CD4-positive, alpha-beta memory T cell (primary cell): ENCODE measurements around the gene CMTM8. TPM values are rescaled to one million over a fixed set of nuclear protein-coding genes. Genes with fewer than 3 reads are reported as not detected.
A peak's percentile ranks its signal among the peaks of the same experiment; 100 is the strongest.

ENCODE experiments used
- CTCF ChIA-PET: fragments of 350-600 bp; sonication (Branson Sonifier 250); formaldehyde crosslinking; loops from one replicate; lab custom pipeline; 2021; ENCODE audit warnings: inconsistent platforms; ENCODE audit not compliant: partially characterized antibody; lab: Charles Lee
- POLR2A ChIA-PET: fragments of 350-600 bp; sonication (Branson Sonifier 250); formaldehyde crosslinking; loops from one replicate; lab custom pipeline; 2021; ENCODE audit not compliant: partially characterized antibody; lab: Charles Lee
- DNase-seq, 5 donors: peaks; one replicate each; pipeline versions ENCODE4 v3.0.0 to v3.0.0-alpha.2; 2020 to 2022; ENCODE audit warnings: mixed read lengths in 1 of 5
- H3K27ac ChIP-seq: one replicate; pipeline ENCODE4 v1.7.0; 2013; ENCODE audit warnings: low read depth, low read length
- H3K27me3 ChIP-seq: 2 replicates; pipeline ENCODE4 v1.7.0; 2013; ENCODE audit warnings: mild to moderate bottlenecking, low read length, moderate library complexity; ENCODE audit not compliant: insufficient read depth
- H3K36me3 ChIP-seq: 2 replicates; pipeline ENCODE4 v1.7.0; 2013; ENCODE audit warnings: mild to moderate bottlenecking, low read length, moderate library complexity; ENCODE audit not compliant: insufficient read depth
- H3K4me1 ChIP-seq: 2 replicates; pipeline ENCODE4 v1.7.0; 2013; ENCODE audit warnings: mild to moderate bottlenecking, low read length, moderate library complexity; ENCODE audit not compliant: insufficient read depth
- H3K4me3 ChIP-seq, 2 donors: one replicate each; pipeline ENCODE4 v1.7.0; 2013; ENCODE audit warnings: low read length in 2 of 2, mild to moderate bottlenecking in 1 of 2
- H3K9me3 ChIP-seq, 2 donors: one replicate each; pipeline ENCODE4 v1.7.0; 2013; ENCODE audit warnings: low read length in 2 of 2, control low read depth in 1 of 2; ENCODE audit not compliant: control insufficient read depth in 1 of 2
- H3K27ac Mint-ChIP-seq, 7 donors: one replicate each; pipeline ENCODE4 v1.8.0; 2020 to 2021; ENCODE audit warnings: mixed read lengths in 7 of 7, mild to moderate bottlenecking in 6 of 7, inconsistent platforms in 3 of 7, moderate library complexity in 3 of 7
- H3K27me3 Mint-ChIP-seq, 2 donors: one replicate each; pipeline ENCODE4 v1.8.0; 2020 to 2021; ENCODE audit warnings: mixed read lengths in 2 of 2
- H3K36me3 Mint-ChIP-seq, 2 donors: one replicate each; pipeline ENCODE4 v1.8.0; 2020 to 2021; ENCODE audit warnings: mixed read lengths in 2 of 2, inconsistent platforms in 1 of 2, mild to moderate bottlenecking in 1 of 2
- H3K4me1 Mint-ChIP-seq, 4 donors: one replicate each; pipeline ENCODE4 v1.8.0; 2020 to 2021; ENCODE audit warnings: mixed read lengths in 4 of 4, mild to moderate bottlenecking in 1 of 4
- H3K4me3 Mint-ChIP-seq, 8 donors: one replicate each; pipeline ENCODE4 v1.8.0; 2020 to 2021; ENCODE audit warnings: mixed read lengths in 8 of 8, mild to moderate bottlenecking in 7 of 8, moderate library complexity in 6 of 8, inconsistent platforms in 3 of 8
- H3K9me3 Mint-ChIP-seq, 8 donors: one replicate each; pipeline ENCODE4 v1.8.0; 2020 to 2021; ENCODE audit warnings: mixed read lengths in 8 of 8, mild to moderate bottlenecking in 5 of 8, inconsistent platforms in 3 of 8, moderate library complexity in 1 of 8
- intact Hi-C: fragments of 100-400 bp; cut with micrococcal nuclease; formaldehyde crosslinking; loops from one replicate; pipeline ENCODE4 v1.15.1; 2023
- polyA plus RNA-seq, 2 donors: library from polyadenylated mRNA; unstranded; fragments of 300-500 nt; fragmentation: Illumina TruSeq; gene quantifications; one replicate each; pipeline ENCODE4 v1.2.3, GENCODE V29; 2021
- total RNA-seq, 2 experiments: library from RNA; stranded (reverse); gene quantifications; one replicate each; pipeline ENCODE4 v1.2.3, GENCODE V29; 2021

Gene CMTM8
- total and polyA plus RNA-seq, 4 experiments from 2014 or later = 11.9 to 17.8 (median 14.8) TPM

- no peak overlapping the region for H3K4me3 ChIP-seq
- POLR2A ChIA-PET = interaction anchor here (0.9 to 4.3 kb wide), 10 partner anchors 16 to 94 kb away, joined by 3 to 27 read pairs (median 5); partner anchors contain the start of gene CMTM7
Observed at GRCh38 chr3:32374788-32375595, 136.5 kb downstream of the CMTM8 start.

GRCh38 chr3:32375596-32375930 is 137.1 kb downstream of the CMTM8 start:
- H3K27ac Mint-ChIP-seq = peak overlapping the region in 1 of 7 donors; percentile 18
- Histone ChIP-seq H3K9me3 (no peaks in the 10 kb centered on the region), H3K36me3 (no peaks in the 10 kb centered on the region), H3K4me1 (peaks cover 21% of the 10 kb centered on the region), H3K27me3 (no peaks in the 10 kb centered on the region), H3K4me3 (no peak overlapping the region), H3K27ac (no peak overlapping the region)
- no peaks in the 10 kb centered on the region for H3K36me3 Mint-ChIP-seq
- H3K27me3 Mint-ChIP-seq = no peaks in the 10 kb centered on the region
- intact Hi-C loops = loop anchor here (1.0 kb wide), 5 partner anchors 16 to 197 kb away; partner anchors contain the start of gene CMTM7
- H3K9me3 Mint-ChIP-seq = no peaks in the 10 kb centered on the region
- CTCF ChIA-PET = interaction anchor here (0.5 to 7.7 kb wide), 38 partner anchors 8 to 736 kb away, joined by 3 to 221 read pairs (median 5); partner anchors contain the start of gene CMTM7
- H3K4me3 Mint-ChIP-seq = no peak overlapping the region
- POLR2A ChIA-PET = interaction anchor here (1.2 to 4.3 kb wide), 8 partner anchors 16 to 94 kb away, joined by 3 to 27 read pairs (median 6); partner anchors contain the start of gene CMTM7
- DNase-seq = no peak
- H3K4me1 Mint-ChIP-seq = peaks cover 18 to 28% (median 22%) of the 10 kb centered on the region in 4 donors

More at GRCh38 chr3:32374788-32375595, 136.5 kb downstream of the CMTM8 start:
- no peak overlapping the region for H3K27ac ChIP-seq
- Mint-ChIP-seq H3K36me3 (no peaks in the 10 kb centered on the region), H3K27ac (peak overlapping the region in 5 of 7 donors; percentile 18 to 70 (median 33)), H3K4me3 (peak overlapping the region in 1 of 8 donors; percentile 21), H3K9me3 (no peaks in the 10 kb centered on the region), H3K4me1 (peaks cover 18 to 28% (median 24%) of the 10 kb centered on the region in 4 donors), H3K27me3 (no peaks in the 10 kb centered on the region)
- peak; percentile 74 to 78 (median 78) for DNase-seq
- peaks cover 21% of the 10 kb centered on the region for H3K4me1 ChIP-seq
- intact Hi-C loops = loop anchor here (1.0 kb wide), 5 partner anchors 16 to 197 kb away; partner anchors contain the start of gene CMTM7
- CTCF ChIA-PET = interaction anchor here (0.6 to 7.7 kb wide), 42 partner anchors 8 to 391 kb away, joined by 3 to 221 read pairs (median 4); partner anchors contain the start of gene CMTM7
- H3K9me3 ChIP-seq = no peaks in the 10 kb centered on the region
- H3K27me3 ChIP-seq = no peaks in the 10 kb centered on the region
- H3K36me3 ChIP-seq = no peaks in the 10 kb centered on the region

- Histone ChIP-seq H3K27me3 (no peaks in the 10 kb centered on the region), H3K36me3 (no peaks in the 10 kb centered on the region), H3K27ac (no peak overlapping the region), H3K4me1 (peaks cover 18% of the 10 kb centered on the region), H3K9me3 (no peaks in the 10 kb centered on the region), H3K4me3 (no peak overlapping the region)
- ChIA-PET POLR2A (interaction anchor here (1.1 to 4.3 kb wide), 8 partner anchors 15 to 94 kb away, joined by 4 to 27 read pairs (median 6); partner anchors contain the start of gene CMTM7), CTCF (interaction anchor here (0.5 to 7.7 kb wide), 32 partner anchors 7 to 735 kb away, joined by 3 to 221 read pairs (median 5); partner anchors contain the start of gene CMTM7)
- no peak overlapping the region for H3K4me3 Mint-ChIP-seq
- no peaks in the 10 kb centered on the region for H3K27me3 Mint-ChIP-seq
- intact Hi-C loops = no loop called here
- no peaks in the 10 kb centered on the region for H3K9me3 Mint-ChIP-seq
- peaks cover 18 to 23% (median 21%) of the 10 kb centered on the region in 4 donors for H3K4me1 Mint-ChIP-seq
- no peaks in the 10 kb centered on the region for H3K36me3 Mint-ChIP-seq
- DNase-seq = no peak
- peak overlapping the region in 1 of 7 donors; percentile 22 for H3K27ac Mint-ChIP-seq
Observed at GRCh38 chr3:32376115-32376514, 137.6 kb downstream of the CMTM8 start.

DNA sequence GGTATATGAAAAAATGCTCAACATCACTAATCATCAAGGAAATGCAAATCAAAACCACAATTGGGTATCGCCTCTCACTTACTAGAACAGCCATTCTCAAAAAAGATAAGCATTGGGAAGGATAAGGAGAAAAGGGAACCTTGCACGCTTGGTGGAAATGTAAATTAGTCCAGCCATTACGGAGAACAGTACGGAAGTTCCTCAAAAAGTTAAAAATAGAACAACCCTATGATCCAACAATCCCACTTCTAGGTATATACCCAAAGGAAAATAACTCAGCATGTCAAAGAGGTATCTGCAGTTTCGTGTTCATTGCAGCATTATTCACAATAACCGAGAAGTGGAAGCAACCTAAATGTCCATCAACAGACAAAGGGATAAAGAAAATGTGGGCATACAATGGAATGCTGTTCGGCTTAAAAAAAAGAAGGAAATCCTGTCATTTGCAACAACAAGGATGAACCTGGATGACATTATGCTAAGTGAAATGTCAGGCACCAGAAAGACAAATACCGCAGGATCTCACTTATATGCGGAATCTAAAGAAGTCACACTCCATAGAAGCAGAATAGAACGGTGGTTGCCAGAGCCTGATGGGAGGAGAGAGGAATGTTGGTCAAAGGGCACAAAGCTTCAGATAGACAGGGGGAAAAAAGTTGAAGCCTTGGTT is 141.5 kb downstream of the CMTM8 start:
- Histone ChIP-seq H3K27me3 (no peaks in the 10 kb centered on the region), H3K9me3 (no peaks in the 10 kb centered on the region), H3K4me1 (no peaks in the 10 kb centered on the region), H3K27ac (no peak overlapping the region), H3K36me3 (no peaks in the 10 kb centered on the region), H3K4me3 (no peak overlapping the region)
- DNase-seq = no peak
- H3K27me3 Mint-ChIP-seq = peaks cover 0 to 2% of the 10 kb centered on the region in 2 donors
- H3K27ac Mint-ChIP-seq = no peak overlapping the region
- H3K4me1 Mint-ChIP-seq = peaks cover 4 to 6% (median 5%) of the 10 kb centered on the region in 4 donors
- intact Hi-C loops = no loop called here
- POLR2A ChIA-PET = no interaction called here
- H3K36me3 Mint-ChIP-seq = peaks cover 0 to 3% of the 10 kb centered on the region in 2 donors
- no peaks in the 10 kb centered on the region for H3K9me3 Mint-ChIP-seq
- no peak overlapping the region for H3K4me3 Mint-ChIP-seq
- CTCF ChIA-PET = interaction anchor here (1.3 to 7.7 kb wide), 2 partner anchors 85 to 89 kb away, joined by 3 to 221 read pairs; no protein-coding TSS in a partner anchor

GRCh38 chr3:32381922-32382321 is 143.4 kb downstream of the CMTM8 start:
- peaks cover 0 to 2% (median under 1%) of the 10 kb centered on the region in 4 donors for H3K4me1 Mint-ChIP-seq
- H3K36me3 Mint-ChIP-seq = peaks cover 0 to 3% of the 10 kb centered on the region in 2 donors
- no peak overlapping the region for H3K27ac Mint-ChIP-seq
- no peak overlapping the region for H3K4me3 Mint-ChIP-seq
- POLR2A ChIA-PET = interaction anchor here (1.6 kb wide), 1 partner anchor 9 kb away, joined by 5 read pairs; the partner anchor contains the start of gene CMTM7
- H3K36me3 ChIP-seq = no peaks in the 10 kb centered on the region
- DNase-seq = no peak
- H3K27me3 Mint-ChIP-seq = peaks cover 0 to 2% of the 10 kb centered on the region in 2 donors
- no peak overlapping the region for H3K27ac ChIP-seq
- no peaks in the 10 kb centered on the region for H3K9me3 ChIP-seq
- intact Hi-C loops = no loop called here
- no peaks in the 10 kb centered on the region for H3K9me3 Mint-ChIP-seq
- CTCF ChIA-PET = interaction anchor here (0.7 to 1.8 kb wide), 3 partner anchors 9 to 86 kb away, joined by 4 to 8 read pairs (median 6); partner anchors contain the start of gene CMTM7
- no peaks in the 10 kb centered on the region for H3K27me3 ChIP-seq
- no peak overlapping the region for H3K4me3 ChIP-seq
- H3K4me1 ChIP-seq = no peaks in the 10 kb centered on the region

- Mint-ChIP-seq H3K4me1 (peaks cover 0 to 4% (median under 1%) of the 10 kb centered on the region in 4 donors), H3K4me3 (no peak overlapping the region), H3K9me3 (no peaks in the 10 kb centered on the region), H3K27ac (no peak overlapping the region), H3K36me3 (peaks cover 0 to 3% of the 10 kb centered on the region in 2 donors), H3K27me3 (peaks cover 0 to 2% of the 10 kb centered on the region in 2 donors)
- intact Hi-C loops = no loop called here
- ChIA-PET CTCF (interaction anchor here (1.5 to 1.8 kb wide), 3 partner anchors 8 to 85 kb away, joined by 8 to 11 read pairs (median 9); partner anchors contain the start of gene CMTM7), POLR2A (interaction anchor here (0.9 to 1.6 kb wide), 2 partner anchors 8 to 75 kb away, joined by 3 to 5 read pairs; partner anchors contain the start of gene CMTM7)
- no peak overlapping the region for H3K4me3 ChIP-seq
- no peaks in the 10 kb centered on the region for H3K4me1 ChIP-seq
- no peaks in the 10 kb centered on the region for H3K9me3 ChIP-seq
- no peak for DNase-seq
- no peaks in the 10 kb centered on the region for H3K36me3 ChIP-seq
- no peak overlapping the region for H3K27ac ChIP-seq
- no peaks in the 10 kb centered on the region for H3K27me3 ChIP-seq
Observed at GRCh38 chr3:32383136-32383711, 144.7 kb downstream of the CMTM8 start.
